H9 (cell line): Measurements from ENCODE around the gene PC. TPM values are rescaled to one million over a fixed set of nuclear protein-coding genes. Genes with fewer than 3 reads are reported as not detected.

Experiments
- DNase-seq: peaks from one replicate; pipeline ENCODE4 v3.0.0-alpha.2; 2017
- H2AFZ ChIP-seq: one replicate; pipeline ENCODE4 v1.6.1; 2013; ENCODE audit warnings: mild to moderate bottlenecking, low read length, control low read depth, moderate library complexity
- H2AK5ac ChIP-seq: 2 replicates; pipeline ENCODE4 v1.6.1; 2013; ENCODE audit warnings: low read length, control low read depth, mixed read lengths; ENCODE audit not compliant: insufficient read length
- H2BK120ac ChIP-seq: one replicate; pipeline ENCODE4 v1.6.1; 2013; ENCODE audit warnings: low read depth, mild to moderate bottlenecking, low read length, control low read depth, inconsistent platforms; ENCODE audit not compliant: poor library complexity, severe bottlenecking
- H2BK12ac ChIP-seq: 2 replicates; pipeline ENCODE4 v1.6.1; 2013; ENCODE audit warnings: low read length, control low read depth, mixed read lengths, low read depth; ENCODE audit not compliant: insufficient read length
- H2BK15ac ChIP-seq: 2 replicates; pipeline ENCODE4 v1.6.1; 2013; ENCODE audit warnings: low read depth, low read length, control low read depth
- H2BK20ac ChIP-seq: one replicate; pipeline ENCODE4 v1.6.1; 2013; ENCODE audit warnings: low read depth, mild to moderate bottlenecking, low read length, control low read depth, inconsistent platforms; ENCODE audit not compliant: poor library complexity, severe bottlenecking
- H2BK5ac ChIP-seq: 2 replicates; pipeline ENCODE4 v1.6.1; 2013; ENCODE audit warnings: low read length, control low read depth, mixed read lengths; ENCODE audit not compliant: insufficient read length
- H3K14ac ChIP-seq: 2 replicates; pipeline ENCODE4 v1.6.1; 2013; ENCODE audit warnings: low read length, control low read depth; ENCODE audit not compliant: insufficient read depth
- H3K18ac ChIP-seq: 2 replicates; pipeline ENCODE4 v1.6.1; 2013; ENCODE audit warnings: low read depth, mild to moderate bottlenecking, mixed read lengths, low read length, control low read depth; ENCODE audit not compliant: insufficient read length
- H3K23ac ChIP-seq: 2 replicates; pipeline ENCODE4 v1.6.1; 2013; ENCODE audit warnings: low read length, control low read depth, mixed read lengths, low read depth; ENCODE audit not compliant: insufficient read length
- H3K23me2 ChIP-seq: 2 replicates; pipeline ENCODE4 v1.6.1; 2013; ENCODE audit warnings: low read depth, mild to moderate bottlenecking, mixed read lengths, low read length, control low read depth; ENCODE audit not compliant: insufficient read length, poor library complexity, severe bottlenecking
- H3K27ac ChIP-seq: 2 replicates; pipeline ENCODE4 v1.5.1; 2013; ENCODE audit warnings: low read length, control low read depth, mixed read lengths, low read depth; ENCODE audit not compliant: insufficient read length
- H3K27me3 ChIP-seq: 2 replicates; pipeline ENCODE4 v1.6.1; 2013; ENCODE audit warnings: low read length, control low read depth, inconsistent platforms; ENCODE audit not compliant: insufficient read depth
- H3K4ac ChIP-seq: 2 replicates; pipeline ENCODE4 v1.6.1; 2013; ENCODE audit warnings: low read depth, mild to moderate bottlenecking, control low read depth, inconsistent platforms, low read length, moderate library complexity
- H3K4me1 ChIP-seq: 2 replicates; pipeline ENCODE4 v1.6.1; 2013; ENCODE audit warnings: low read length, control low read depth, inconsistent platforms; ENCODE audit not compliant: insufficient read depth
- H3K4me2 ChIP-seq: 2 replicates; pipeline ENCODE4 v1.6.1; 2013; ENCODE audit warnings: low read length, control low read depth, mixed read lengths; ENCODE audit not compliant: insufficient read length, insufficient read depth
- H3K56ac ChIP-seq: 2 replicates; pipeline ENCODE4 v1.6.1; 2013; ENCODE audit warnings: low read depth, mild to moderate bottlenecking, mixed read lengths, low read length, control low read depth; ENCODE audit not compliant: insufficient read length
- H3K79me1 ChIP-seq: 2 replicates; pipeline ENCODE4 v1.6.1; 2013; ENCODE audit warnings: low read depth, mild to moderate bottlenecking, moderate library complexity, low read length, control low read depth, inconsistent platforms; ENCODE audit not compliant: insufficient read depth, poor library complexity, severe bottlenecking
- H3K79me2 ChIP-seq: 2 replicates; pipeline ENCODE4 v1.6.1; 2013; ENCODE audit warnings: low read length, control low read depth, inconsistent platforms; ENCODE audit not compliant: insufficient read depth
- H3K9ac ChIP-seq: 2 replicates; pipeline ENCODE4 v1.6.1; 2013; ENCODE audit warnings: low read length, control low read depth, mixed read lengths; ENCODE audit not compliant: insufficient read length; ENCODE audit errors: extremely low read depth
- H3K9me3 ChIP-seq: one replicate; pipeline ENCODE4 v1.6.1; 2013; ENCODE audit warnings: low read depth, low read length, inconsistent platforms; ENCODE audit not compliant: control insufficient read depth
- H3T11ph ChIP-seq: one replicate; pipeline ENCODE4 v1.6.1; 2013; ENCODE audit warnings: mild to moderate bottlenecking, low read length, control low read depth, inconsistent platforms
- H4K20me1 ChIP-seq: one replicate; pipeline ENCODE4 v1.6.1; 2013; ENCODE audit not compliant: control insufficient read depth, insufficient read length, insufficient read depth
- H4K5ac ChIP-seq: 2 replicates; pipeline ENCODE4 v1.6.1; 2013; ENCODE audit warnings: low read depth, mild to moderate bottlenecking, mixed read lengths, low read length, control low read depth; ENCODE audit not compliant: insufficient read length
- H4K8ac ChIP-seq: replicated peaks from 2 replicates; pipeline ENCODE4 v1.6.1; 2013; ENCODE audit warnings: low read length, control low read depth, mixed read lengths, low read depth; ENCODE audit not compliant: insufficient read length
- H4K91ac ChIP-seq: 2 replicates; pipeline ENCODE4 v1.6.1; 2013; ENCODE audit warnings: low read depth, mild to moderate bottlenecking, moderate library complexity, mixed read lengths, low read length, control low read depth; ENCODE audit not compliant: insufficient read length
- H3K27ac Mint-ChIP-seq, 3 experiments: 2 replicates in 2 of 3; 3 replicates in 1 of 3; pipeline ENCODE4 v1.8.0; 2020 to 2021; ENCODE audit warnings: mixed read lengths in 3 of 3, mild to moderate bottlenecking in 1 of 3, moderate library complexity in 1 of 3
- H3K27me3 Mint-ChIP-seq: 2 replicates; pipeline ENCODE4 v1.8.0; 2021; ENCODE audit warnings: low read depth, mild to moderate bottlenecking, moderate library complexity, mixed read lengths
- H3K36me3 Mint-ChIP-seq, 3 experiments: 2 replicates in 2 of 3; 3 replicates in 1 of 3; pipeline ENCODE4 v1.8.0; 2020 to 2021; ENCODE audit warnings: low read depth in 3 of 3, mixed read lengths in 3 of 3; ENCODE audit not compliant: insufficient read depth in 1 of 3
- H3K4me1 Mint-ChIP-seq, 2 experiments: 2 replicates each; pipeline ENCODE4 v1.8.0; 2020; ENCODE audit warnings: mixed read lengths in 2 of 2
- H3K4me3 Mint-ChIP-seq, 2 experiments: 2 replicates in 1 of 2; 3 replicates in 1 of 2; pipeline ENCODE4 v1.8.0; 2020 to 2021; ENCODE audit warnings: mild to moderate bottlenecking in 2 of 2, mixed read lengths in 2 of 2, moderate library complexity in 1 of 2
- H3K9me3 Mint-ChIP-seq, 2 experiments: 2 replicates in 1 of 2; 3 replicates in 1 of 2; pipeline ENCODE4 v1.8.0; 2020; ENCODE audit warnings: mild to moderate bottlenecking in 2 of 2, mixed read lengths in 2 of 2, moderate library complexity in 1 of 2
- CTCF ChIP-seq: fragments of 200-600 bp; sonication (generic); conservative IDR thresholded peaks from 3 replicates; pipeline ENCODE4 v1.8.0; 2021; ENCODE audit warnings: antibody characterized with exemption, mild to moderate bottlenecking
- WGBS: extraction: QIAGEN DNeasy Blood & Tissue Kit; methylation state at CpG from one replicate; pipeline ENCODE4 v1.1.7; 2013; ENCODE audit warnings: missing lambda C conversion rate, low lambda C conversion rate, mixed read lengths; ENCODE audit not compliant: insufficient read length; ENCODE audit errors: extremely low coverage; 5-methylcytosine and 5-hydroxymethylcytosine counted together
- total RNA-seq: library from RNA; stranded (reverse); gene quantifications from 2 replicates; pipeline ENCODE4 v1.2.1, GENCODE V29; 2021

PC gene
- total RNA-seq, 1 experiment from 2014 or later, result 32.6 TPM

GRCh38 chr11:66996609-66997273 is 38.6 kb upstream of the PC start:
- Histone ChIP-seq H2BK12ac (no peak overlapping the region), H4K5ac (no peak overlapping the region), H4K8ac (no peak overlapping the region), H3K23me2 (no peaks in the 10 kb centered on the region), H3K4me2 (no peak overlapping the region), H2BK120ac (no peak overlapping the region), H3K4me1 (no peaks in the 10 kb centered on the region), H2BK20ac (no peak overlapping the region), H4K20me1 (no peaks in the 10 kb centered on the region), H3K79me1 (no peaks in the 10 kb centered on the region), H3K27ac (no peak overlapping the region), H3K9ac (no peak overlapping the region), H3K4ac (no peak overlapping the region), H3K27me3 (no peaks in the 10 kb centered on the region), H3K79me2 (no peaks in the 10 kb centered on the region), H3T11ph (no peak overlapping the region), H4K91ac (no peak overlapping the region), H2BK15ac (no peak overlapping the region), H2AFZ (no peak overlapping the region), H3K56ac (no peak overlapping the region), H3K9me3 (no peaks in the 10 kb centered on the region), H3K18ac (no peak overlapping the region), H2AK5ac (no peak overlapping the region), H2BK5ac (no peak overlapping the region), H3K23ac (no peak overlapping the region), H3K14ac (no peak overlapping the region)
- Mint-ChIP-seq H3K9me3 (no peaks in the 10 kb centered on the region), H3K4me3 (no peak overlapping the region), H3K27me3 (no peaks in the 10 kb centered on the region; the same call in none of the 2 replicates), H3K27ac (no peak overlapping the region; a peak in 1 of 7 replicates), H3K36me3 (no peaks in the 10 kb centered on the region), H3K4me1 (peaks cover 4% of the 10 kb centered on the region in 2 experiments)
- WGBS, result no CpG with 5 or more reads among the region's 8 CpGs
- no peak for DNase-seq
- TF ChIP-seq CTCF, result no peak
